ENCODE measurements around the gene SHE. TPM values are rescaled to one million over a fixed set of nuclear protein-coding genes. Genes with fewer than 3 reads are reported as not detected.

The SHE gene
- 118 and 128 TPM in 2 replicates for total RNA-seq

GRCh38 chr1:154502066-154502743 lies at the start of gene SHE, which contains the start of gene TDRD10:
Gene SHE, minus strand, starts transcription at chr1:154502412. Its CDS starts 386 bp downstream, at chr1:154502026.
Gene TDRD10, plus strand, starts transcription at chr1:154502219. Its CDS starts 4,685 bp downstream, at chr1:154506904.

Other genes starting within 250 kb of the SHE start
- 70.4 and 76.0 TPM in 2 replicates for gene HAX1, start 229.8 kb downstream of the SHE start, total RNA-seq
- not detected in 2 replicates for gene AQP10, start 181.3 kb downstream of the SHE start, total RNA-seq
- gene ATP8B2, start 176.9 kb downstream of the SHE start, total RNA-seq, result 37.4 and 44.0 TPM in 2 replicates
- 12.4 and 15.9 TPM in 2 replicates for gene IL6R, start 97.1 kb downstream of the SHE start, total RNA-seq
- gene TDRD10, start 193 bp downstream of the SHE start, total RNA-seq, result 5.1 and 7.5 TPM in 2 replicates
- 35.9 and 36.7 TPM in 2 replicates for gene UBE2Q1, start 56.2 kb upstream of the SHE start, total RNA-seq
- gene CHRNB2, start 65.4 kb upstream of the SHE start, total RNA-seq, result under 0.01 and 0.11 TPM in 2 replicates
- gene ADAR, start 105.8 kb upstream of the SHE start, total RNA-seq, result 67.3 and 69.6 TPM in 2 replicates

All from dermis lymphatic vessel endothelial cell (primary cell).